Common myeloid progenitor, CD34-positive (primary cell): ENCODE data around the gene TACC2.

Experiments used
- CTCF ChIA-PET: fragments of 350-600 bp; sonication (Branson Sonifier 250); formaldehyde crosslinking; loops from one replicate; lab custom pipeline; 2021; ENCODE audit warnings: antibody characterized with exemption; lab: Charles Lee
- POLR2A ChIA-PET: fragments of 350-600 bp; sonication (Branson Sonifier 250); formaldehyde crosslinking; loops from one replicate; lab custom pipeline; 2021; ENCODE audit warnings: antibody characterized with exemption; lab: Charles Lee
- DNase-seq, 3 donors: peaks; one replicate each; pipeline versions ENCODE4 v3.0.0 to v3.0.0-alpha.2; 2013
- H3K27ac ChIP-seq, 2 experiments: 1 replicate in 1 of 2; 2 replicates in 1 of 2; pipeline ENCODE4 v1.7.0; 2013; ENCODE audit warnings: inconsistent platforms in 2 of 2, low read length in 2 of 2, mild to moderate bottlenecking in 2 of 2, low read depth in 1 of 2, moderate library complexity in 1 of 2; ENCODE audit not compliant: severe bottlenecking in 2 of 2, insufficient read depth in 1 of 2, poor library complexity in 1 of 2
- H3K27me3 ChIP-seq, 5 experiments: replicated peaks in 2 of 5; 1 replicate in 3 of 5; 2 replicates in 2 of 5; pipeline versions ENCODE4 v1.6.1 to v1.7.0; 2013; ENCODE audit warnings: low read length in 4 of 5, mild to moderate bottlenecking in 2 of 5, moderate library complexity in 2 of 5, inconsistent platforms in 1 of 5; ENCODE audit not compliant: insufficient read depth in 5 of 5, control insufficient read depth in 4 of 5
- H3K36me3 ChIP-seq, 4 experiments: 1 replicate in 2 of 4; 2 replicates in 2 of 4; pipeline versions ENCODE4 v1.6.1 to v1.7.0; 2013; ENCODE audit warnings: low read length in 3 of 4, control low read depth in 1 of 4, mild to moderate bottlenecking in 1 of 4; ENCODE audit not compliant: control insufficient read depth in 4 of 4, insufficient read depth in 4 of 4
- H3K4me1 ChIP-seq, 4 experiments: 1 replicate in 3 of 4; 2 replicates in 1 of 4; pipeline versions ENCODE4 v1.6.1 to v1.7.1; 2013; ENCODE audit warnings: low read length in 3 of 4, mild to moderate bottlenecking in 3 of 4, control low read depth in 1 of 4, inconsistent platforms in 1 of 4, moderate library complexity in 1 of 4; ENCODE audit not compliant: control insufficient read depth in 4 of 4, insufficient read depth in 4 of 4; ENCODE audit errors: control extremely low read depth in 1 of 4
- H3K4me3 ChIP-seq, 7 experiments: 1 replicate in 4 of 7; 2 replicates in 3 of 7; pipeline versions ENCODE4 v1.5.1 to v1.7.0; 2013; ENCODE audit warnings: mild to moderate bottlenecking in 7 of 7, low read length in 6 of 7, moderate library complexity in 6 of 7, inconsistent platforms in 2 of 7, low read depth in 2 of 7, control low read depth in 1 of 7; ENCODE audit not compliant: insufficient read depth in 4 of 7, control insufficient read depth in 1 of 7; ENCODE audit errors: extremely low read depth in 1 of 7
- H3K9me3 ChIP-seq, 5 experiments: 1 replicate in 4 of 5; 2 replicates in 1 of 5; pipeline versions ENCODE4 v1.6.1 to v1.7.1; 2013; ENCODE audit warnings: low read length in 4 of 5, mild to moderate bottlenecking in 2 of 5, inconsistent platforms in 1 of 5, low read depth in 1 of 5, moderate library complexity in 1 of 5; ENCODE audit not compliant: control insufficient read depth in 4 of 5, insufficient read depth in 2 of 5; ENCODE audit errors: control extremely low read depth in 1 of 5
- WGBS: methylation state at CpG from one replicate; pipeline ENCODE4 v1.1.5; 2013; ENCODE audit not compliant: insufficient coverage; 5-methylcytosine and 5-hydroxymethylcytosine counted together

The TACC2 gene

GRCh38 chr10:122083478-122084025 lies 94.6 kb downstream of the TACC2 start:
- Histone ChIP-seq H3K4me1 (no peaks in the 10 kb centered on the region), H3K4me3 (no peak overlapping the region), H3K27me3 (peaks cover 0 to 28% (median 4%) of the 10 kb centered on the region in 5 experiments), H3K9me3 (no peaks in the 10 kb centered on the region), H3K27ac (no peak overlapping the region), H3K36me3 (no peaks in the 10 kb centered on the region)
- 88% methylated on average over 7 of the region's 9 CpGs for WGBS
- ChIA-PET CTCF (no interaction called here), POLR2A (no interaction called here)
- DNase-seq, result no peak

- no peak overlapping the region for H3K27ac ChIP-seq
- WGBS, result 85% methylated on average over 11 of the region's 15 CpGs
These were observed 95.5 kb downstream of the TACC2 start for GRCh38 chr10:122084286-122085041.

GRCh38 chr10:122085423-122085911 lies 96.5 kb downstream of the TACC2 start:
- Histone ChIP-seq H3K27ac (no peak overlapping the region), H3K4me3 (no peak overlapping the region), H3K27me3 (peaks cover 0 to 28% (median 4%) of the 10 kb centered on the region in 5 experiments), H3K36me3 (no peaks in the 10 kb centered on the region), H3K9me3 (no peaks in the 10 kb centered on the region), H3K4me1 (no peaks in the 10 kb centered on the region)
- DNase-seq, result no peak
- WGBS, result 96% methylated on average over 8 of the region's 8 CpGs
- ChIA-PET POLR2A (no interaction called here), CTCF (no interaction called here)

More at GRCh38 chr10:122084286-122085041, 95.5 kb downstream of the TACC2 start:
- CTCF ChIA-PET, result no interaction called here
- POLR2A ChIA-PET, result no interaction called here
- no peak for DNase-seq
- Histone ChIP-seq H3K9me3 (no peaks in the 10 kb centered on the region), H3K4me1 (no peaks in the 10 kb centered on the region), H3K27me3 (peaks cover 0 to 28% (median 4%) of the 10 kb centered on the region in 5 experiments), H3K4me3 (no peak overlapping the region), H3K36me3 (no peaks in the 10 kb centered on the region)

GRCh38 chr10:122086416-122087240 lies 97.7 kb downstream of the TACC2 start:
- 94% methylated on average over 7 of the region's 9 CpGs for WGBS
- Histone ChIP-seq H3K27ac (no peak overlapping the region), H3K36me3 (no peaks in the 10 kb centered on the region), H3K9me3 (no peaks in the 10 kb centered on the region), H3K27me3 (peaks cover 0 to 31% (median 4%) of the 10 kb centered on the region in 5 experiments), H3K4me1 (no peaks in the 10 kb centered on the region), H3K4me3 (no peak overlapping the region)
- CTCF ChIA-PET, result interaction anchor here (1.5 kb wide), 1 partner anchor 10 kb away, joined by 4 read pairs; no protein-coding TSS in a partner anchor
- POLR2A ChIA-PET, result no interaction called here
- no peak for DNase-seq

- WGBS, result 92% methylated on average over 9 of the region's 9 CpGs
- CTCF ChIA-PET, result interaction anchor here (1.5 kb wide), 1 partner anchor 11 kb away, joined by 4 read pairs; no protein-coding TSS in a partner anchor
These were observed 98.5 kb downstream of the TACC2 start for GRCh38 chr10:122087436-122087835.

GRCh38 chr10:122089311-122090017 lies 100.5 kb downstream of the TACC2 start:
- ChIA-PET CTCF (no interaction called here), POLR2A (no interaction called here)
- no peaks in the 10 kb centered on the region for H3K9me3 ChIP-seq
- no peak overlapping the region for H3K4me3 ChIP-seq
- H3K27ac ChIP-seq, result no peak overlapping the region
- no peaks in the 10 kb centered on the region for H3K4me1 ChIP-seq
- H3K27me3 ChIP-seq, result peaks cover 0 to 32% (median 7%) of the 10 kb centered on the region in 5 experiments
- no peaks in the 10 kb centered on the region for H3K36me3 ChIP-seq
- no peak for DNase-seq
- 89% methylated on average over 7 of the region's 9 CpGs for WGBS

More at GRCh38 chr10:122087436-122087835, 98.5 kb downstream of the TACC2 start:
- no peaks in the 10 kb centered on the region for H3K4me1 ChIP-seq
- POLR2A ChIA-PET, result no interaction called here
- H3K27ac ChIP-seq, result no peak overlapping the region
- H3K36me3 ChIP-seq, result no peaks in the 10 kb centered on the region
- H3K27me3 ChIP-seq, result peaks cover 0 to 34% (median 8%) of the 10 kb centered on the region in 5 experiments
- no peaks in the 10 kb centered on the region for H3K9me3 ChIP-seq
- no peak overlapping the region for H3K4me3 ChIP-seq
- no peak for DNase-seq
